IMR-90 (cell line): ENCODE measurements around the gene SRRM4. TPM values are rescaled to one million over a fixed set of nuclear protein-coding genes. Genes with fewer than 3 reads are reported as not detected.

Experiments
- ATAC-seq: fragments of 200-7000 bp; cut with Tn5 transposase; 2 replicates; pipeline ENCODE4 v1.9.1; 2020; ENCODE audit warnings: low read depth, mild to moderate bottlenecking, moderate library complexity
- BruUV-seq: library from RNA; stranded (reverse); fragments of 400-500 nt; replicated peaks from 2 replicates; lab custom pipeline; 2021; lab: Mats Ljungman, UMichigan
- CTCF ChIA-PET: fragments of 300-600 bp; formaldehyde crosslinking; extraction: SDS; loops from one replicate; lab custom pipeline; 2021; ENCODE audit warnings: antibody characterized with exemption; lab: Yijun Ruan, JAX
- POLR2A ChIA-PET: fragments of 300-600 bp; sonication (Branson Sonifier 250); formaldehyde crosslinking; loops from one replicate; lab custom pipeline; 2022; ENCODE audit warnings: antibody characterized with exemption; ENCODE audit not compliant: unreplicated experiment; lab: Charles Lee
- DNase-seq: peaks from one replicate; pipeline ENCODE4 v3.0.0; 2013
- H2AFZ ChIP-seq: replicated peaks from 2 replicates; pipeline ENCODE3; 2013; ENCODE audit warnings: low read length, mild to moderate bottlenecking; ENCODE audit not compliant: poor library complexity
- H2AK5ac ChIP-seq: 2 replicates; pipeline ENCODE4 v1.6.1; 2013; ENCODE audit warnings: low read depth, low read length, inconsistent platforms
- H2AK9ac ChIP-seq: replicated peaks from 2 replicates; pipeline ENCODE3; 2013; ENCODE audit warnings: mild to moderate bottlenecking, low read depth, low read length, moderate library complexity; ENCODE audit not compliant: poor library complexity
- H2BK120ac ChIP-seq: 2 replicates; pipeline ENCODE4 v1.6.1; 2013; ENCODE audit warnings: low read depth, low read length, inconsistent platforms
- H2BK15ac ChIP-seq: 3 replicates; pipeline ENCODE4 v1.6.1; 2013; ENCODE audit warnings: low read depth, low read length, inconsistent platforms
- H2BK20ac ChIP-seq: 2 replicates; pipeline ENCODE4 v1.6.1; 2013; ENCODE audit warnings: low read depth, mild to moderate bottlenecking, inconsistent platforms, low read length, moderate library complexity
- H2BK5ac ChIP-seq: 2 replicates; pipeline ENCODE4 v1.6.1; 2013; ENCODE audit warnings: mild to moderate bottlenecking, low read depth, low read length, inconsistent platforms; ENCODE audit not compliant: poor library complexity, severe bottlenecking
- H3K14ac ChIP-seq: replicated peaks from 2 replicates; pipeline ENCODE4 v1.6.1; 2013; ENCODE audit warnings: low read depth, low read length, inconsistent platforms
- H3K18ac ChIP-seq: 2 replicates; pipeline ENCODE4 v1.6.1; 2013; ENCODE audit warnings: low read depth, low read length, control low read depth
- H3K23ac ChIP-seq: 2 replicates; pipeline ENCODE4 v1.6.1; 2013; ENCODE audit warnings: low read depth, low read length, inconsistent platforms
- H3K27ac ChIP-seq: 2 replicates; pipeline ENCODE4 v1.5.1; 2013; ENCODE audit warnings: mild to moderate bottlenecking, control low read depth, low read length; ENCODE audit not compliant: insufficient read depth
- H3K27me3 ChIP-seq: 2 replicates; pipeline ENCODE4 v1.6.1; 2013; ENCODE audit warnings: low read length; ENCODE audit not compliant: control insufficient read depth, insufficient read depth
- H3K36me3 ChIP-seq: 2 replicates; pipeline ENCODE4 v1.6.1; 2013; ENCODE audit warnings: low read length, mixed read lengths; ENCODE audit not compliant: control insufficient read depth, insufficient read depth
- H3K4ac ChIP-seq: 2 replicates; pipeline ENCODE4 v1.6.1; 2013; ENCODE audit warnings: low read depth, low read length, inconsistent platforms
- H3K4me1 ChIP-seq: 2 replicates; pipeline ENCODE4 v1.6.1; 2013; ENCODE audit warnings: low read length, mixed read lengths; ENCODE audit not compliant: control insufficient read depth, insufficient read depth
- H3K4me2 ChIP-seq: 2 replicates; pipeline ENCODE4 v1.6.1; 2013; ENCODE audit warnings: low read depth, mild to moderate bottlenecking, control low read depth, low read length, moderate library complexity
- H3K4me3 ChIP-seq: 2 replicates; pipeline ENCODE4 v1.5.1; 2013; ENCODE audit warnings: low read depth, mild to moderate bottlenecking, control low read depth, low read length, moderate library complexity; ENCODE audit not compliant: insufficient read depth
- H3K56ac ChIP-seq: 2 replicates; pipeline ENCODE4 v1.6.1; 2013; ENCODE audit warnings: low read length, inconsistent platforms; ENCODE audit not compliant: insufficient read depth; ENCODE audit errors: extremely low read depth
- H3K79me1 ChIP-seq, 2 experiments: 2 replicates each; pipeline ENCODE4 v1.6.1; 2013; ENCODE audit warnings: low read length in 2 of 2, inconsistent platforms in 1 of 2, low read depth in 1 of 2
- H3K9ac ChIP-seq: 2 replicates; pipeline ENCODE4 v1.6.1; 2013; ENCODE audit warnings: low read depth, low read length, control low read depth
- H3K9me1 ChIP-seq: 2 replicates; pipeline ENCODE4 v1.6.1; 2013; ENCODE audit warnings: low read length, inconsistent platforms; ENCODE audit not compliant: insufficient read depth
- H3K9me3 ChIP-seq: 2 replicates; pipeline ENCODE4 v1.6.1; 2013; ENCODE audit warnings: low read length; ENCODE audit not compliant: control insufficient read depth, insufficient read depth
- H4K20me1 ChIP-seq: 2 replicates; pipeline ENCODE4 v1.6.1; 2013; ENCODE audit warnings: low read length, inconsistent platforms; ENCODE audit not compliant: insufficient read depth
- H4K5ac ChIP-seq: 2 replicates; pipeline ENCODE4 v1.6.1; 2013; ENCODE audit warnings: mild to moderate bottlenecking, low read depth, low read length, control low read depth
- H4K8ac ChIP-seq, 2 experiments: 2 replicates each; pipeline ENCODE4 v1.6.1; 2013; ENCODE audit warnings: low read depth in 2 of 2, low read length in 2 of 2, control low read depth in 1 of 2, inconsistent platforms in 1 of 2
- H4K91ac ChIP-seq: 2 replicates; pipeline ENCODE4 v1.6.1; 2013; ENCODE audit warnings: low read depth, low read length, inconsistent platforms; ENCODE audit not compliant: insufficient read depth
- BHLHE40 ChIP-seq: fragments of 150-350 bp; IDR thresholded peaks from 2 replicates; pipeline ENCODE4 v1.6.1; 2016; ENCODE audit warnings: mild to moderate bottlenecking, low read depth, low read length
- CEBPB ChIP-seq: IDR thresholded peaks from 2 replicates; pipeline ENCODE4 v1.6.1; 2012; ENCODE audit warnings: low read depth, low read length, improper control_type of control experiment
- CHD1 ChIP-seq: IDR thresholded peaks from 2 replicates; pipeline ENCODE4 v1.6.1; 2012; ENCODE audit warnings: low read depth, low read length, improper control_type of control experiment
- MAFK ChIP-seq: IDR thresholded peaks from 2 replicates; pipeline ENCODE4 v1.6.1; 2012; ENCODE audit warnings: low read depth, low read length, improper control_type of control experiment
- NFE2L2 ChIP-seq: fragments of 150-350 bp; IDR thresholded peaks from 2 replicates; pipeline ENCODE4 v1.6.1; 2016; ENCODE audit warnings: low read depth, mild to moderate bottlenecking, low read length
- POLR2A ChIP-seq: IDR thresholded peaks from 2 replicates; pipeline ENCODE4 v1.6.1; 2012; ENCODE audit warnings: mild to moderate bottlenecking, low read depth, low read length
- RAD21 ChIP-seq: IDR thresholded peaks from 2 replicates; pipeline ENCODE4 v1.6.1; 2012; ENCODE audit warnings: low read length, improper control_type of control experiment
- RCOR1 ChIP-seq: IDR thresholded peaks from 2 replicates; pipeline ENCODE4 v1.6.1; 2012; ENCODE audit warnings: mild to moderate bottlenecking, low read length, improper control_type of control experiment; ENCODE audit not compliant: insufficient replicate concordance
- RFX5 ChIP-seq: IDR thresholded peaks from 2 replicates; pipeline ENCODE4 v1.8.0; 2012; ENCODE audit warnings: low read depth, mild to moderate bottlenecking, low read length, moderate library complexity
- SMC3 ChIP-seq: fragments of 150-350 bp; IDR thresholded peaks from 2 replicates; pipeline ENCODE4 v1.6.1; 2016; ENCODE audit warnings: low read depth, mild to moderate bottlenecking, antibody characterized with exemption, low read length, moderate library complexity
- USF2 ChIP-seq: fragments of 150-350 bp; IDR thresholded peaks from 2 replicates; pipeline ENCODE4 v1.6.1; 2017; ENCODE audit warnings: mild to moderate bottlenecking, antibody characterized with exemption, low read length, low read depth
- WGBS, 2 experiments: methylation state at CpG; one replicate each; pipeline versions ENCODE4 v1.1.5 to v1.1.7; 2013; ENCODE audit warnings: missing lambda C conversion rate in 2 of 2; ENCODE audit not compliant: insufficient read length in 1 of 2; ENCODE audit errors: extremely low coverage in 2 of 2; 5-methylcytosine and 5-hydroxymethylcytosine counted together
- dilution Hi-C: fragments of 300-500 bp; cut with HindIII; formaldehyde crosslinking; loops from one replicate; pipeline ENCODE4 v1.14.3; 2018; ENCODE audit warnings: low sequenced_read_pairs; ENCODE audit not compliant: unreplicated experiment
- in situ Hi-C: fragments of 300-500 bp; cut with MboI; formaldehyde crosslinking; loops from 3 replicates; pipeline ENCODE4 v1.14.3; 2019; ENCODE audit warnings: low sequenced_read_pairs, inconsistent platforms, mixed read lengths
- intact Hi-C: fragments of 100-400 bp; cut with micrococcal nuclease; formaldehyde crosslinking; loops from 2 replicates; pipeline ENCODE4 v1.10.0; 2022
- polyA plus RNA-seq, 3 experiments: library from polyadenylated mRNA; depleted of rRNA; stranded (reverse); fragments of >200 nt; gene quantifications; 2 replicates each; pipeline ENCODE4 v1.2.3, GENCODE V29; 2012; ENCODE audit warnings: low replicate concordance in 1 of 3
- total RNA-seq: library from RNA; depleted of rRNA; stranded (reverse); fragments of >200 nt; gene quantifications from 2 replicates; pipeline ENCODE4 v1.2.3, GENCODE V29; 2012

SRRM4 gene
- total and polyA plus RNA-seq, 2 of the 4 experiments (the other 2 are of a cell fraction) = not detected

GRCh38 chr12:119180380-119181040 is 199.2 kb downstream of the SRRM4 start (continued):
- TF ChIP-seq USF2 (peak; percentile 81), CHD1 (no peak)

- Histone ChIP-seq H2AK9ac (no peak overlapping the region), H2BK120ac (no peak overlapping the region), H4K20me1 (no peaks in the 10 kb centered on the region), H3K27me3 (no peaks in the 10 kb centered on the region), H3K23ac (no peak overlapping the region), H3K36me3 (no peaks in the 10 kb centered on the region), H3K4me2 (peak overlapping the region; percentile 75), H3K9me3 (no peaks in the 10 kb centered on the region), H2AK5ac (no peak overlapping the region), H2BK20ac (no peak overlapping the region), H2BK5ac (peak overlapping the region; percentile 80), H4K91ac (0 out of 2 replicates have a peak overlapping the region, but pooled peaks have one; percentile 0), H4K5ac (no peak overlapping the region), H3K56ac (no peak overlapping the region), H2AFZ (no peak overlapping the region), H4K8ac (peak overlapping the region in 1 of 2 experiments; percentile 86; a peak in 1 of 4 replicates), H3K4me1 (peaks cover 10% of the 10 kb centered on the region), H3K9me1 (no peaks in the 10 kb centered on the region; the same call in 1 of the 2 replicates), H3K4ac (no peak overlapping the region; the same call in 1 of the 2 replicates), H3K9ac (peak overlapping the region; percentile 75; the same call in 1 of the 2 replicates), H2BK15ac (no peak overlapping the region), H3K79me1 (peaks cover 25 to 27% of the 10 kb centered on the region in 2 experiments), H3K4me3 (no peak overlapping the region), H3K14ac (no peak overlapping the region), H3K18ac (no peak overlapping the region), H3K27ac (no peak overlapping the region)
- POLR2A ChIA-PET = interaction anchor here (0.5 kb wide), 1 partner anchor 537 kb away, joined by 3 read pairs; no protein-coding TSS in a partner anchor
- BruUV-seq = no TSS peak
- dilution Hi-C loops = no loop called here
- ATAC-seq (no peak), DNase-seq (no peak)
- CTCF ChIA-PET = interaction anchor here (1.4 kb wide), 1 partner anchor 23 kb away, joined by 3 read pairs; no protein-coding TSS in a partner anchor
- TF ChIP-seq POLR2A (no peak), RCOR1 (no peak), RFX5 (no peak), CEBPB (no peak), BHLHE40 (no peak), NFE2L2 (no peak), SMC3 (no peak), RAD21 (no peak), MAFK (no peak)
- 40% methylated on average over 1 of the region's 2 CpGs; no CpG with 5 or more reads in 1 of the 2 experiments for WGBS, 2 experiments
- in situ Hi-C loops = loop anchor here (25.0 kb wide), 1 partner anchor 769 kb away; no protein-coding TSS in a partner anchor
- intact Hi-C loops = loop anchor here (2.0 kb wide), 1 partner anchor 66 kb away; no protein-coding TSS in a partner anchor
Observed at GRCh38 chr12:119181202-119181601, 199.9 kb downstream of the SRRM4 start.
